ENCODE data around the gene PDZD2.
"Not testable (repeated sequence)": the region's sequence is repeated elsewhere in the genome, so short reads cannot be mapped to it uniquely, and the experiment has no call there.

The PDZD2 gene

GRCh38 chr5:31967461-31967860 lies 328.5 kb downstream of the PDZD2 start:
- TF ChIP-seq, protein P1, sequence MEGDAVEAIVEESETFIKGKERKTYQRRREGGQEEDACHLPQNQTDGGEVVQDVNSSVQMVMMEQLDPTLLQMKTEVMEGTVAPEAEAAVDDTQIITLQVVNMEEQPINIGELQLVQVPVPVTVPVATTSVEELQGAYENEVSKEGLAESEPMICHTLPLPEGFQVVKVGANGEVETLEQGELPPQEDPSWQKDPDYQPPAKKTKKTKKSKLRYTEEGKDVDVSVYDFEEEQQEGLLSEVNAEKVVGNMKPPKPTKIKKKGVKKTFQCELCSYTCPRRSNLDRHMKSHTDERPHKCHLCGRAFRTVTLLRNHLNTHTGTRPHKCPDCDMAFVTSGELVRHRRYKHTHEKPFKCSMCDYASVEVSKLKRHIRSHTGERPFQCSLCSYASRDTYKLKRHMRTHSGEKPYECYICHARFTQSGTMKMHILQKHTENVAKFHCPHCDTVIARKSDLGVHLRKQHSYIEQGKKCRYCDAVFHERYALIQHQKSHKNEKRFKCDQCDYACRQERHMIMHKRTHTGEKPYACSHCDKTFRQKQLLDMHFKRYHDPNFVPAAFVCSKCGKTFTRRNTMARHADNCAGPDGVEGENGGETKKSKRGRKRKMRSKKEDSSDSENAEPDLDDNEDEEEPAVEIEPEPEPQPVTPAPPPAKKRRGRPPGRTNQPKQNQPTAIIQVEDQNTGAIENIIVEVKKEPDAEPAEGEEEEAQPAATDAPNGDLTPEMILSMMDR (IDR thresholded peaks at IDR 0.05): no peak
- Histone ChIP-seq H3K27me3 (ENCODE audit: control insufficient read depth, insufficient read depth, low read length) (no peaks in the 10 kb centered on the region), H3K27ac (no peak overlapping the region), H3K9me3 (ENCODE audit: control insufficient read depth, low read length) (no peaks in the 10 kb centered on the region), H3K4me1 (no peaks in the 10 kb centered on the region), H3K79me2 (no peaks in the 10 kb centered on the region), H3K4me3 (ENCODE audit: low read depth, low read length) (no peak overlapping the region), H3K36me3 (ENCODE audit: control insufficient read depth, insufficient read depth, low read length) (no peaks in the 10 kb centered on the region), H3K9ac (no peak overlapping the region), H3K4me2 (ENCODE audit: low read length) (no peak overlapping the region), H2AFZ (no peak overlapping the region)

GRCh38 chr5:31972558-31972957 lies 333.6 kb downstream of the PDZD2 start:
- no peak overlapping the region for H3K4me3 ChIP-seq (ENCODE audit: low read depth, low read length)
- H3K27me3 ChIP-seq (ENCODE audit: control insufficient read depth, insufficient read depth, low read length): no peaks in the 10 kb centered on the region
- H3K9me3 ChIP-seq (ENCODE audit: control insufficient read depth, low read length): no peaks in the 10 kb centered on the region
- no peak overlapping the region for H3K27ac ChIP-seq
- H3K4me2 ChIP-seq (ENCODE audit: low read length): no peak overlapping the region
- H3K4me1 ChIP-seq: no peaks in the 10 kb centered on the region
- H3K79me2 ChIP-seq: no peaks in the 10 kb centered on the region
- H2AFZ ChIP-seq: no peak overlapping the region
- H3K9ac ChIP-seq: no peak overlapping the region
- TF ChIP-seq, protein P1 (IDR thresholded peaks at IDR 0.05): no peak
- H3K36me3 ChIP-seq (ENCODE audit: control insufficient read depth, insufficient read depth, low read length): no peaks in the 10 kb centered on the region

DNA sequence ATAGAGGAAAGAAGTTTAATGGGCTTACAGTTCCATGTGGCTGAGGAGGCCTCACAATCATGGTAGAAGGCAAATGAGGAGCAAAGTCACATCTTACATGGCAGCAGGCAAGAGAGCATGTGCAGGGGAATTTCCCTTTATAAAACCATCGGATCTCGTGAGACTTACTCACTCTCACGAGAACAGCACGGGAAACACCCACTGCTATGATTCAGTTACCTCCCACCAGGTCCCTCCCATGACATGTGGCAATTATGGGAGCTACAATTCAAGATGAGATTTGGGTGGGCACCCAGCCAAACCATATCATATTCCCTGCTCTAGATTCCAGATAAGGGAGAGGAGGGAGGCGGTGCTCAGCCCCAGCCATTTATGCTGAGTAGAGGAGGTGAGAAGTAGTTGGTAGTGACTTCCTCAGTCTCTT lies 336.3 kb downstream of the PDZD2 start:
- not testable (repeated sequence) for H3K9ac ChIP-seq; H3K27ac ChIP-seq; H2AFZ ChIP-seq; H3K79me2 ChIP-seq; H3K4me2 ChIP-seq (ENCODE audit: low read length); H3K9me3 ChIP-seq (ENCODE audit: control insufficient read depth, low read length); H3K4me3 ChIP-seq (ENCODE audit: low read depth, low read length); H3K36me3 ChIP-seq (ENCODE audit: control insufficient read depth, insufficient read depth, low read length); H3K4me1 ChIP-seq; H3K27me3 ChIP-seq (ENCODE audit: control insufficient read depth, insufficient read depth, low read length)

GRCh38 chr5:31976169-31976568 lies 337.2 kb downstream of the PDZD2 start:
- H3K36me3 ChIP-seq (ENCODE audit: control insufficient read depth, insufficient read depth, low read length): no peaks in the 10 kb centered on the region
- no peaks in the 10 kb centered on the region for H3K79me2 ChIP-seq
- no peak overlapping the region for H3K27ac ChIP-seq
- H3K9ac ChIP-seq: no peak overlapping the region
- no peaks in the 10 kb centered on the region for H3K4me1 ChIP-seq
- TF ChIP-seq, protein P1 (IDR thresholded peaks at IDR 0.05): no peak
- no peak overlapping the region for H3K4me2 ChIP-seq (ENCODE audit: low read length)
- H2AFZ ChIP-seq: no peak overlapping the region
- H3K9me3 ChIP-seq (ENCODE audit: control insufficient read depth, low read length): no peaks in the 10 kb centered on the region
- no peaks in the 10 kb centered on the region for H3K27me3 ChIP-seq (ENCODE audit: control insufficient read depth, insufficient read depth, low read length)
- H3K4me3 ChIP-seq (ENCODE audit: low read depth, low read length): no peak overlapping the region

- TF ChIP-seq, protein P1 (IDR thresholded peaks at IDR 0.05): no peak
- Histone ChIP-seq H3K27me3 (ENCODE audit: control insufficient read depth, insufficient read depth, low read length) (no peaks in the 10 kb centered on the region), H2AFZ (no peak overlapping the region), H3K27ac (no peak overlapping the region), H3K9ac (no peak overlapping the region), H3K9me3 (ENCODE audit: control insufficient read depth, low read length) (no peaks in the 10 kb centered on the region), H3K4me1 (no peaks in the 10 kb centered on the region), H3K4me3 (ENCODE audit: low read depth, low read length) (no peak overlapping the region), H3K4me2 (ENCODE audit: low read length) (no peak overlapping the region), H3K79me2 (no peaks in the 10 kb centered on the region), H3K36me3 (ENCODE audit: control insufficient read depth, insufficient read depth, low read length) (no peaks in the 10 kb centered on the region)
These were observed 342.5 kb downstream of the PDZD2 start for GRCh38 chr5:31981361-31981945.
